Kidney epithelial cell (primary cell): ENCODE data around the gene PCDH8. TPM values are rescaled to one million over a fixed set of nuclear protein-coding genes. Genes with fewer than 3 reads are reported as not detected.
A peak's percentile ranks its signal among the peaks of the same experiment; 100 is the strongest.

Experiments
- DNase-seq: peaks from one replicate; pipeline ENCODE4 v3.0.0-alpha.2; 2010; ENCODE audit warnings: low read depth
- H3K27me3 ChIP-seq: 2 replicates; pipeline ENCODE4 v1.6.0; 2011; ENCODE audit warnings: low read length; ENCODE audit not compliant: control insufficient read depth, insufficient read depth
- H3K36me3 ChIP-seq: 2 replicates; pipeline ENCODE4 v1.5.1; 2011; ENCODE audit warnings: low read length; ENCODE audit not compliant: control insufficient read depth, insufficient read depth
- H3K4me3 ChIP-seq: 2 replicates; pipeline ENCODE4 v1.5.1; 2011; ENCODE audit warnings: low read depth, mild to moderate bottlenecking, control low read depth, low read length
- total RNA-seq: library from RNA; depleted of rRNA; stranded (reverse); fragments of >200 nt; gene quantifications from 2 replicates; pipeline ENCODE4 v1.2.3, GENCODE V29; 2015
- TF ChIP-seq, protein P1 (sequence below): IDR thresholded peaks from 2 replicates; pipeline ENCODE4 v1.5.1; 2011; ENCODE audit warnings: mild to moderate bottlenecking, moderate library complexity, low read length, control low read depth, inconsistent platforms; ENCODE audit not compliant: insufficient read depth, poor library complexity, severe bottlenecking

The PCDH8 gene
- total RNA-seq, 1 donor from 2014 or later: 0.04 TPM

DNA sequence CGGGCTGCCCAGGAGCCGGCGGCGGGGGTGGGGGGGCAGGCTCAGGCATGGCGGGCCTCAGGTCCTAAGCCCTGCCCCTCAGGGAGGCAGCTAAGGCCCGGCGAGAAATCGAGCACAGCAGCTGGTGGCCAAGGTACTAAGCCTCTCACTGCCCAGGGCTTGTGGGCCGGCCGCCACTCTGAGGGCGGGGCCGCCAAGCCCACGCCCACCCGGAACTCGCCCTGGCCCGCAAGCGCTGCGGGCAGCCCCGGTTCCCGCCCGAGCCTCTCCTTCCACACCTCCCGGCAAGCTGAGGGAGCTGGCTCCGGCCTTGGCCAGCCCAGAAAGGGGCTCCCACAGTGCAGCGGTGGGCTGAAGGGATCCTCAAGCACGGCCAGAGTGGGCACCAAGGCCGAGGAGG is 33.1 kb downstream of the PCDH8 start:
- DNase-seq: no peak
- TF ChIP-seq, protein P1, sequence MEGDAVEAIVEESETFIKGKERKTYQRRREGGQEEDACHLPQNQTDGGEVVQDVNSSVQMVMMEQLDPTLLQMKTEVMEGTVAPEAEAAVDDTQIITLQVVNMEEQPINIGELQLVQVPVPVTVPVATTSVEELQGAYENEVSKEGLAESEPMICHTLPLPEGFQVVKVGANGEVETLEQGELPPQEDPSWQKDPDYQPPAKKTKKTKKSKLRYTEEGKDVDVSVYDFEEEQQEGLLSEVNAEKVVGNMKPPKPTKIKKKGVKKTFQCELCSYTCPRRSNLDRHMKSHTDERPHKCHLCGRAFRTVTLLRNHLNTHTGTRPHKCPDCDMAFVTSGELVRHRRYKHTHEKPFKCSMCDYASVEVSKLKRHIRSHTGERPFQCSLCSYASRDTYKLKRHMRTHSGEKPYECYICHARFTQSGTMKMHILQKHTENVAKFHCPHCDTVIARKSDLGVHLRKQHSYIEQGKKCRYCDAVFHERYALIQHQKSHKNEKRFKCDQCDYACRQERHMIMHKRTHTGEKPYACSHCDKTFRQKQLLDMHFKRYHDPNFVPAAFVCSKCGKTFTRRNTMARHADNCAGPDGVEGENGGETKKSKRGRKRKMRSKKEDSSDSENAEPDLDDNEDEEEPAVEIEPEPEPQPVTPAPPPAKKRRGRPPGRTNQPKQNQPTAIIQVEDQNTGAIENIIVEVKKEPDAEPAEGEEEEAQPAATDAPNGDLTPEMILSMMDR: no peak
- H3K4me3 ChIP-seq: no peak overlapping the region
- H3K27me3 ChIP-seq: no peaks in the 10 kb centered on the region
- H3K36me3 ChIP-seq: no peaks in the 10 kb centered on the region

- Histone ChIP-seq H3K27me3 (no peaks in the 10 kb centered on the region), H3K4me3 (no peak overlapping the region), H3K36me3 (no peaks in the 10 kb centered on the region)
- no peak for DNase-seq
- TF ChIP-seq, protein P1: no peak
Observed at GRCh38 chr13:52812941-52813340, 35.5 kb downstream of the PCDH8 start.

- TF ChIP-seq, protein P1: no peak
- Histone ChIP-seq H3K4me3 (no peak overlapping the region), H3K27me3 (no peaks in the 10 kb centered on the region), H3K36me3 (no peaks in the 10 kb centered on the region)
- DNase-seq: no peak
Observed at GRCh38 chr13:52811841-52812240, 36.6 kb downstream of the PCDH8 start.

DNA sequence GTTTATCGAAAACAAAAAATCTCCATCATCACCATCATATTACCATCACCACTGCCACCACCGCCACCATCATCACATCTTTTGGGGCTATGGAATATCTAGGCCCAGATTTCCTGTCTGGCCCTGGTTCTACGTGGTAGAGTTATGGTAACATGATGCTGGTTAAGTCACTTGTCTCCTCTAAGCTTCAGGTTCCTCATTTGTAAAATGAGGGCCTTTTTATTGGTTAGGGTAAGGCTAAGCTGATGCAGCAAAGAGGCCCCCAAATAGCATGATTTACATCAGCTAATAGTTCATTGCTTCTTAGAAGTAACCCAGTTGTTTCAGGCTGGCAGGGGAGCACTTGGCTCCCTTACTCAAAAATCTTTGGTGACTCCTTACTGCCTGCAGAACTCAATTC is 37.9 kb downstream of the PCDH8 start:
- TF ChIP-seq, protein P1: no peak
- no peaks in the 10 kb centered on the region for H3K36me3 ChIP-seq
- no peak overlapping the region for H3K4me3 ChIP-seq
- H3K27me3 ChIP-seq: no peaks in the 10 kb centered on the region
- DNase-seq: no peak

DNA sequence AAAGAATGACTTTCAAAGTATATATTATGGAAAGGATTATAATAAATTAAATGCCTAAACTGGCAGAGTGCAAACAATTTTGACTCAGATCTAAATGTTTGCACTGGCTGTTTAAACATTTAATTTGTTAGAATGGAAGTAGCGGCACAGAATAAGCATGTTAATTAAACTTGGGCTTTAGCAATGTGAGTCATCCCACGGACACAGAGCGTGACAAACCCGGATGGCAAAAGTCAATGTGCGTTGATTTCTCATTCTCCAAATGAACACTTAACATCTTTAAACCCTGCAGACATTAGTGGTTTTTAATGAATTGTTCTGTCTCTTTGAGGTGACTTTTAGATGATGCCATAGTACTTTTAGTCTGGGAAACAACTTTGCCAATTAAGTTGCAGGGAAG is 38.4 kb downstream of the PCDH8 start:
- Histone ChIP-seq H3K36me3 (no peaks in the 10 kb centered on the region), H3K4me3 (no peak overlapping the region), H3K27me3 (no peaks in the 10 kb centered on the region)
- TF ChIP-seq, protein P1: no peak
- no peak for DNase-seq

GRCh38 chr13:52809310-52809769 is 39.1 kb downstream of the PCDH8 start:
- H3K4me3 ChIP-seq: no peak overlapping the region
- DNase-seq: peak; percentile 39
- no peaks in the 10 kb centered on the region for H3K36me3 ChIP-seq
- H3K27me3 ChIP-seq: no peaks in the 10 kb centered on the region
- TF ChIP-seq, protein P1: peak; percentile 75
